B cell (primary cell): ENCODE measurements around the gene DACH1. TPM values are rescaled to one million over a fixed set of nuclear protein-coding genes. Genes with fewer than 3 reads are reported as not detected.

Source experiments
- ATAC-seq: fragments of 200-7000 bp; cut with Tn5 transposase; one replicate; pipeline ENCODE4 v1.10.0; 2021; ENCODE audit warnings: low read depth, mild to moderate bottlenecking, moderate number of reproducible peaks, moderate library complexity
- CTCF ChIA-PET: fragments of 350-600 bp; sonication (Branson Sonifier 250); formaldehyde crosslinking; loops from one replicate; lab custom pipeline; 2021; ENCODE audit warnings: antibody characterized with exemption, inconsistent platforms; lab: Charles Lee
- POLR2A ChIA-PET: fragments of 350-600 bp; sonication (Branson Sonifier 250); formaldehyde crosslinking; loops from one replicate; lab custom pipeline; 2021; ENCODE audit warnings: antibody characterized with exemption; lab: Charles Lee
- DNase-seq: peaks from one replicate; pipeline ENCODE4 v3.0.0; 2013
- H2AFZ ChIP-seq: 2 replicates; pipeline ENCODE4 v1.6.1; 2012; ENCODE audit warnings: mild to moderate bottlenecking, low read depth, low read length; ENCODE audit not compliant: insufficient read depth, poor library complexity, severe bottlenecking
- H3K27ac ChIP-seq, 2 donors: 1 replicate in 1 of 2; 2 replicates in 1 of 2; pipeline ENCODE4 v1.5.1; 2012 to 2013; ENCODE audit warnings: low read length in 2 of 2, mild to moderate bottlenecking in 2 of 2, moderate library complexity in 1 of 2
- H3K27me3 ChIP-seq, 4 experiments: fragments of 200-600 bp in 1 of 4; sonication (generic) in 1 of 4; replicated peaks in 1 of 4; 1 replicate in 2 of 4; 2 replicates in 2 of 4; pipeline versions ENCODE4 v1.6.1 to v1.7.0; 2013 to 2016; ENCODE audit warnings: low read length in 3 of 4, mild to moderate bottlenecking in 2 of 4, mixed read lengths in 1 of 4, moderate library complexity in 1 of 4; ENCODE audit not compliant: insufficient read depth in 4 of 4, control insufficient read depth in 3 of 4; ENCODE audit errors: control extremely low read depth in 1 of 4
- H3K36me3 ChIP-seq, 2 experiments: replicated peaks in 1 of 2; 1 replicate in 1 of 2; 2 replicates in 1 of 2; pipeline versions ENCODE4 v1.6.1 to v1.7.1; 2013; ENCODE audit warnings: low read length in 1 of 2; ENCODE audit not compliant: insufficient read depth in 2 of 2, control insufficient read depth in 1 of 2; ENCODE audit errors: control extremely low read depth in 1 of 2, extremely low read depth in 1 of 2
- H3K4me1 ChIP-seq, 2 donors: fragments of 200-600 bp in 1 of 2; sonication (generic) in 1 of 2; 1 replicate in 1 of 2; 2 replicates in 1 of 2; pipeline versions ENCODE4 v1.5.1 to v1.6.1; 2013 to 2017; ENCODE audit warnings: low read length in 2 of 2; ENCODE audit not compliant: control insufficient read depth in 2 of 2, insufficient read depth in 2 of 2
- H3K4me2 ChIP-seq: replicated peaks from 2 replicates; pipeline ENCODE3; 2012; ENCODE audit warnings: mild to moderate bottlenecking, low read depth, low read length; ENCODE audit not compliant: poor library complexity, severe bottlenecking
- H3K4me3 ChIP-seq, 5 experiments: fragments of 200-600 bp in 1 of 5; sonication (generic) in 1 of 5; 1 replicate in 3 of 5; 2 replicates in 2 of 5; pipeline versions ENCODE4 v1.5.1 to v1.7.0; 2011 to 2016; ENCODE audit warnings: low read length in 4 of 5, mild to moderate bottlenecking in 4 of 5, low read depth in 2 of 5, control low read depth in 1 of 5, moderate library complexity in 1 of 5; ENCODE audit not compliant: insufficient read depth in 1 of 5; ENCODE audit errors: control extremely low read depth in 1 of 5, extremely low read depth in 1 of 5
- H3K79me2 ChIP-seq: fragments of 200-600 bp; sonication (generic); one replicate; pipeline ENCODE4 v1.6.0; 2016; ENCODE audit warnings: low read length; ENCODE audit not compliant: control insufficient read depth, insufficient read depth
- H3K9ac ChIP-seq: fragments of 200-600 bp; sonication (generic); 2 replicates; pipeline ENCODE4 v1.6.1; 2017; ENCODE audit warnings: mild to moderate bottlenecking, low read length, moderate library complexity
- H3K9me3 ChIP-seq, 3 donors: one replicate each; pipeline versions ENCODE4 v1.6.1 to v1.7.1; 2013; ENCODE audit warnings: low read length in 2 of 3; ENCODE audit not compliant: control insufficient read depth in 2 of 3, insufficient read depth in 1 of 3; ENCODE audit errors: control extremely low read depth in 1 of 3
- H4K20me1 ChIP-seq: 2 replicates; pipeline ENCODE4 v1.6.0; 2012; ENCODE audit warnings: mild to moderate bottlenecking, low read length; ENCODE audit not compliant: insufficient read depth, control insufficient read depth, poor library complexity, severe bottlenecking
- H3K27ac Mint-ChIP-seq: one replicate; pipeline ENCODE4 v1.8.0; 2021; ENCODE audit warnings: mixed read lengths
- H3K27me3 Mint-ChIP-seq: one replicate; pipeline ENCODE4 v1.8.0; 2021; ENCODE audit warnings: mixed read lengths
- H3K4me1 Mint-ChIP-seq: one replicate; pipeline ENCODE4 v1.8.0; 2021; ENCODE audit warnings: mixed read lengths
- H3K4me3 Mint-ChIP-seq: one replicate; pipeline ENCODE4 v1.8.0; 2021; ENCODE audit warnings: mixed read lengths
- H3K9me3 Mint-ChIP-seq: one replicate; pipeline ENCODE4 v1.8.0; 2022; ENCODE audit warnings: mixed read lengths; ENCODE audit not compliant: insufficient read depth
- CTCF ChIP-seq: fragments of 200-600 bp; IDR thresholded peaks from one replicate; pipeline ENCODE4 v1.8.0; 2022; ENCODE audit warnings: antibody characterized with exemption, mild to moderate bottlenecking
- EZH2 ChIP-seq: IDR thresholded peaks from 2 replicates; pipeline ENCODE4 v1.6.1; 2012; ENCODE audit warnings: borderline replicate concordance, low read depth, mild to moderate bottlenecking, moderate library complexity, low read length; ENCODE audit not compliant: insufficient read depth, poor library complexity, severe bottlenecking
- WGBS: methylation state at CpG from one replicate; pipeline ENCODE4 v1.1.5; 2013; ENCODE audit warnings: missing lambda C conversion rate; ENCODE audit not compliant: insufficient coverage; 5-methylcytosine and 5-hydroxymethylcytosine counted together
- intact Hi-C: fragments of 100-400 bp; cut with micrococcal nuclease; formaldehyde crosslinking; loops from one replicate; pipeline ENCODE4 v1.10.0; 2022
- polyA plus RNA-seq: library from polyadenylated mRNA; depleted of rRNA; stranded (reverse); fragments of >200 nt; gene quantifications from 2 replicates; pipeline ENCODE4 v1.2.3, GENCODE V29; 2012
- total RNA-seq, 2 donors: library from RNA; stranded (reverse); fragments of 120-200 nt in 1 of 2; gene quantifications; 1 replicate in 1 of 2; 2 replicates in 1 of 2; pipeline versions ENCODE4 v1.2.3 to v1.2.4, GENCODE V29; 2013 to 2022

The DACH1 gene
- total and polyA plus RNA-seq, 2 donors (not counting 1 experiment from before 2014, with no cell fraction given) = not detected

DNA sequence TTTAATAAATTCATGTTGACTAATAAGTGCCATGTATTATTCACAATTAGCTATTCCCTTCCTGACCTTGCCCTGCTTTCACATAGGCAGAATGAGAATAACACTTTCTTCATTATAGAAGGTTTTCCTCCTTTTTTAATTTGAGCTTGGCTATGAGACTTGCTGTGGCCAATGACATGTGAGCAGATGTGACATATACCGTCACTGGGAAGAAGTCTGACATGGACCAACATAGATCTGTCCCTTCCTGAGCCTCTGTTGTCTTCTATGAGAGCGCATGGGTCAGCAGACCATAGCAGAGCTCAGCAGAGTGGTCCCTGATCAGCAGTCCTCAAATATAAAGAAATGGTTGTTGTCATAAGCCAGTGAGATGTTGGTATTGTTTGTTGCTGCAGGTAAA, 163.9 kb downstream of the DACH1 start:
- no peak overlapping the region for H3K4me2 ChIP-seq
- no peaks in the 10 kb centered on the region for H3K27me3 Mint-ChIP-seq
- DNase-seq (no peak), ATAC-seq (no peak)
- no peaks in the 10 kb centered on the region for H3K36me3 ChIP-seq
- H3K4me1 ChIP-seq = no peaks in the 10 kb centered on the region
- POLR2A ChIA-PET = no interaction called here
- H3K27ac ChIP-seq = no peak overlapping the region
- no peak overlapping the region for H2AFZ ChIP-seq
- H3K4me3 ChIP-seq = no peak overlapping the region
- no peaks in the 10 kb centered on the region for H4K20me1 ChIP-seq
- no peaks in the 10 kb centered on the region for H3K9me3 Mint-ChIP-seq
- no peaks in the 10 kb centered on the region for H3K4me1 Mint-ChIP-seq
- no peak for TF ChIP-seq EZH2
- no peak for TF ChIP-seq CTCF
- intact Hi-C loops = no loop called here
- H3K27ac Mint-ChIP-seq = no peak overlapping the region
- H3K4me3 Mint-ChIP-seq = no peak overlapping the region
- no peaks in the 10 kb centered on the region for H3K79me2 ChIP-seq
- 75% methylated on average over 2 of the region's 2 CpGs for WGBS
- CTCF ChIA-PET = no interaction called here
- no peaks in the 10 kb centered on the region for H3K27me3 ChIP-seq
- no peak overlapping the region for H3K9ac ChIP-seq
- no peaks in the 10 kb centered on the region for H3K9me3 ChIP-seq

- no peaks in the 10 kb centered on the region for H3K36me3 ChIP-seq
- no peaks in the 10 kb centered on the region for H4K20me1 ChIP-seq
- Mint-ChIP-seq H3K4me3 (no peak overlapping the region), H3K27ac (no peak overlapping the region), H3K9me3 (no peaks in the 10 kb centered on the region), H3K27me3 (no peaks in the 10 kb centered on the region), H3K4me1 (no peaks in the 10 kb centered on the region)
- WGBS = no CpG with 5 or more reads among the region's 1 CpG
- H3K27ac ChIP-seq = no peak overlapping the region
- H3K9ac ChIP-seq = no peak overlapping the region
- ChIA-PET POLR2A (no interaction called here), CTCF (no interaction called here)
- TF ChIP-seq CTCF (no peak), EZH2 (no peak)
- H2AFZ ChIP-seq = no peak overlapping the region
- H3K79me2 ChIP-seq = no peaks in the 10 kb centered on the region
- intact Hi-C loops = no loop called here
- ATAC-seq (no peak), DNase-seq (no peak)
- H3K4me1 ChIP-seq = no peaks in the 10 kb centered on the region
- no peaks in the 10 kb centered on the region for H3K9me3 ChIP-seq
- no peak overlapping the region for H3K4me3 ChIP-seq
- no peaks in the 10 kb centered on the region for H3K27me3 ChIP-seq
- no peak overlapping the region for H3K4me2 ChIP-seq
Observed at GRCh38 chr13:71702253-71702652, 164.8 kb downstream of the DACH1 start.
